Measurements from ENCODE around the gene MKRN3.
"Not testable (repeated sequence)": the region's sequence is repeated elsewhere in the genome, so short reads cannot be mapped to it uniquely, and the experiment has no call there.

Gene MKRN3

GRCh38 chr15:23595368-23595767 lies 29.9 kb downstream of the MKRN3 start:
- POLR2A ChIA-PET: no interaction called here
- CTCF ChIA-PET: no interaction called here

DNA sequence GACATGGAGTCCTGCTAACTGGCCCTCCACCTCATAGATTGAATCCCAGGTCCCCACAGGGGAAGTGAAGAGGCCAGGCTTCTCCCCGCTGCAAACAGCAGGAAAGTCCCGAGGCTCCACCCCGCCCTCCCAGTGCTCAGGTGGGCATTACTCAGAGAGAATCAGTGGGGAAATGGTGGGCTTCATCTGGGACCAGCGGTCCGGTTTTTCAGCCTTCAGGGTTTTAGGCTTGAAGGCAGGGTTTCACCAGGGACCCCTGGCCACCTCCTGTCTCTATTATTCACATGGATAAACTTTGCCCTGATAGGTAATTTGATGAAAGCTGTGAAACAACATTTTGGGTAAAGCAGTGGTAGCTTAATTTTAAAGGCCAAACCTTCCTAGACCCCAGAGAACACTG lies 31.3 kb downstream of the MKRN3 start:
- ChIA-PET POLR2A (no interaction called here), CTCF (no interaction called here)
- TF ChIP-seq CTCF (IDR thresholded peaks at IDR 0.05; ENCODE audit: control extremely low read depth, extremely low read depth, low read depth, missing control alignments): no peak
- no peak for DNase-seq (ENCODE audit: extremely low spot score)

More at GRCh38 chr15:23595368-23595767, 29.9 kb downstream of the MKRN3 start:
- TF ChIP-seq CTCF (IDR thresholded peaks at IDR 0.05; ENCODE audit: control extremely low read depth, extremely low read depth, low read depth, missing control alignments): no peak
- DNase-seq (ENCODE audit: extremely low spot score): no peak

DNA sequence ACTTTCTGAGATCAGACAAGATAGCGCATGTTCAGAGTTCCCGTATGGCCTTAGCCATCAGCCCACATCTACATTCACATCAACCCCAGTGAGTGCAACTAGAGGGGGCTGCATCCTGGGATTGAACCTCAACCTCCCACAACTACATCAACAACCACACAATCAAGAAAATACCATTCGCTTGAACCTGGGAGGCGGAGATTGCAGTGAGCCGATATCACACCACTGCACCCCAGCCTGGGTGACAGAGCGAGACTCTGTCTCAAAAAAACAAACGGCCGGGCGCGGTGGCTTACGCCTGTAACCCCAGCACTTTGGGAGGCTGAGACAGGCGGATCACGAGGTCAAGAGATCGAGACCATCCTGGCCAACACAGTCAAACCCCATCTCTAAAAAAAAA lies 31.8 kb downstream of the MKRN3 start:
- CTCF ChIA-PET; DNase-seq (ENCODE audit: extremely low spot score); POLR2A ChIA-PET: not testable (repeated sequence)

DNA sequence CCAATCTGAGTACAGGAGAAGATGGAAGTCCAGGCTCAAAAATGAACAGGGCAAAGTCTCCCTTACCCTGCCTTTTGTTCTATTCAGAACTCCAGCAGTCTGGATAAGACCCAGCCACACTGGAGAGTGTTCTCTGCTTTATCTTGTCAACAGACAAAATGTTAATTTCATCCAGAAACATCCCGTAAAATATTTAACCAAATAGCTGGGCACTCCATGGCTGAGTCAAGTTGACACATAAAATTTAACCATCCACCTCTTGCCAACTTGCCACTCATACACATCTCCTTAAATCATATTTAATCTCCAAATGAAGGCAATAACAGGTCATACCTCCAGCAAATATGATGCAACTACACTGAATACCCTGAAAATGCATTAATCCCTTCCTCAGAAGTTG lies 33.6 kb downstream of the MKRN3 start:
- ChIA-PET CTCF (no interaction called here), POLR2A (interaction anchor here (0.6 kb wide), 1 partner anchor 11 kb away, joined by 3 read pairs; no protein-coding TSS in a partner anchor)
- no peak for DNase-seq (ENCODE audit: extremely low spot score)
- no peak for TF ChIP-seq CTCF (IDR thresholded peaks at IDR 0.05; ENCODE audit: control extremely low read depth, extremely low read depth, low read depth, missing control alignments)

DNA sequence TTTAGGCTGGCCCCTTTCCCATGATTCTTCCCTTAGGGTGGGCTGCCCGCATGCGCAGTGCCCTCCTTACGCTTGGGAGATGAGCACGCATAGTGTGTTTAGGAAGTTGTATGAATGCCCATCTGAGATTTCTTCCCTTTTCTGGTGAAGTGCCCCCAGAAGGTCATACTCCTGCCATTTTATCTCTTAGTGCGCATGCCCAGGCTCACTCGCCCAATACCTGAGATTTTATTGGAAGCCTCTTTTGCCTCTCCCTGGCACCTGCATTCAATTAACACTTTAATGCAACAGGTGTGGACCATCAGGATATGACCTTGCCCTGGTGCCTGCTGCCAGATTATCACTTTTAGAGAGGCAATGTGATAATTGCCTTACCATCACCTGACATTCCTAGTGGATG lies 36.6 kb downstream of the MKRN3 start:
- DNase-seq (ENCODE audit: extremely low spot score): no peak
- CTCF ChIA-PET: no interaction called here
- TF ChIP-seq CTCF (IDR thresholded peaks at IDR 0.05; ENCODE audit: control extremely low read depth, extremely low read depth, low read depth, missing control alignments): no peak
- POLR2A ChIA-PET: no interaction called here

DNA sequence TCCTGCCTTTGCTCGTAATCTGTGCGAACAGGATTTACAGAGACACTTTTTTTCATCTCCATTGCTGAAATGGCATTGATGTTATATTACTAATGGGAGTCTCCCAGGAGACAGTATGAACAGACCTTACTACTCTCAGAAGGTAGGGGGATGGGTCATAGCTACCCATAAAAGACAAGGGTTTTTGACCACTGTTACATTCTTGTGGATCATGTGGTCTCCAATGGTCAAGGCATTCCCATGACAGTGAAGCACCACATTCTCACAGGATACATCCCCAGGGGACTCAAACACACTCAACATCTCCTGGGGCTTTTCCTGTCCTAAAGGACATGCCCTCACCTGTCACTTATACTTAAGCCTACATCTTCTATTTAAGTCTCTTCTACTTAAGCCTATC lies 40.8 kb downstream of the MKRN3 start:
- CTCF ChIA-PET: no interaction called here
- no peak for DNase-seq (ENCODE audit: extremely low spot score)
- TF ChIP-seq CTCF (IDR thresholded peaks at IDR 0.05; ENCODE audit: control extremely low read depth, extremely low read depth, low read depth, missing control alignments): no peak
- POLR2A ChIA-PET: no interaction called here

DNA sequence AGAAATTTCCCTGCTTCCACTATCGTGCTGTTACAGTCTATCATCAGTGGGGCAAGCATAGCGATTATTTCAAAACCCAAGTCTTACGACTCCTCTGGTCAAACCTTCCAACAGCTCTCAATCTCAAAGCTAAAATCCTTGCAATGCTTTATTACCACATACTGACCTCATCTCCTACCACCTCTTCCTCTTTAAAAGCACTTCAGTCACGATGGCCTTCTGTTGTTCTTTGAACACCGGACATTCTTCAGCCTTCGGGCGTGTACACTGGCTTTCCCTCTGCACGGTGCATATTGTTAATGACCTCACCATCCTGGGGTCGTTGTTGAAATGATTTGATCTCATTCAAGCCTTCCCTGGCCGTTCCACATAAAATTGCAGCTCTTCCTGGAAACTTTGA lies 51.1 kb downstream of the MKRN3 start:
- DNase-seq (ENCODE audit: extremely low spot score): no peak
- POLR2A ChIA-PET: no interaction called here
- no peak for TF ChIP-seq CTCF (IDR thresholded peaks at IDR 0.05; ENCODE audit: control extremely low read depth, extremely low read depth, low read depth, missing control alignments)
- CTCF ChIA-PET: interaction anchor here (1.0 kb wide), 1 partner anchor 9 kb away, joined by 3 read pairs; no protein-coding TSS in a partner anchor
